NCI-H1048 (cell line): ENCODE data around the gene TOLLIP.

Experiments
- DNase-seq: peaks from one replicate; lab custom pipeline; 2025; lab: John Stamatoyannopoulos, UW

The TOLLIP gene

DNA sequence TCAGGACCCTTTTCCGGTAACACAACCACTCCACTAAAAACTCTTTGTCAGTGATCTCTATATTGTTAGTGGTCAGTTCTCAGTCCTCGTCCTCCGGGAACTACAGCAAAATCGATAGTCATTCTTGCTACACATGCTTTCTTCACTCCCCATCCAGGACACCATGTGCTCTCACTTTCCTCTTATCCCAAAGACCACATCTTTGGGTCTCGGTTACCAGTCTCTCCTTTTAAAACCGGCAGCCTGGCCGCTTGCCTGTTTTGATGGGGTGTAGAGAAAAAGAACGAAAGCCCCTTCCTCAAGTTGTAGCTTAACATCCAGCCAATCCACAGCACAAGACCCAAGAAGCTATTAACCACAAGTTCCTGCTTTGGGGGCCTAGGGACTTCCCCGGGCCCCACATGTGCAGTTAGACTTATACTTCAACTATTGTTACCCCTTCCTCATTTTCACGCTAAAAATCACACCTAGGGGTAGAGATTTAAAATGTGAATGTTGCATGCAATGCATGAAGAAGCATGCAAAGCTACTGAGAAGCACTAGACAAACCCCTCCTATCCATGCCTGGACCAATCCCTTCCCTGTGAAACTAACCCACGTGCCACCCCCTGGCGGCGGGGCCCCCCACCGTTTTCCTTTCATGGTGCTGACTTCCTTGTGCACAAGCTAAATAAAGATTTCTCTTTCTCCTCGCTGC lies 1.5 kb upstream of the TOLLIP start:
- no peak for DNase-seq

DNA sequence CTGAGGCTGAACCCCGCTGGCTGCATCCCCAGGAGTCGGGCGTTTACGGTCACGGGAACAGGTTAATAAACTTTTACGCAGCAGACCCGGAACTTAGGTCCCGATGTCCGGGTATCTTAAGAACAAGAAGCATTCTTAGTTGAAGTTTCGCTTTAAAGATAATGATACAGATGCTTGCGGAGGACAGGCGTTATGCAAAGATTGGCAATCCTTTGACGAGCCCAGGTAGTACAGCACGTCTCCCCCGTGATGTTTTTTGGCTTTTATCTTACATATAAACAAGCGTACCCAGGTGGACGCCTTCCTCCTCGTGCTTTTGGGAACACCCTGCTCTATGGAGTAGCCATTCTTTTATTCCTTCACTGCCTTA lies 871 bp upstream of the TOLLIP start:
- DNase-seq = no peak

- DNase-seq = no peak
These were observed 512 bp downstream of the TOLLIP start for GRCh38 chr11:1308743-1309497.

DNA sequence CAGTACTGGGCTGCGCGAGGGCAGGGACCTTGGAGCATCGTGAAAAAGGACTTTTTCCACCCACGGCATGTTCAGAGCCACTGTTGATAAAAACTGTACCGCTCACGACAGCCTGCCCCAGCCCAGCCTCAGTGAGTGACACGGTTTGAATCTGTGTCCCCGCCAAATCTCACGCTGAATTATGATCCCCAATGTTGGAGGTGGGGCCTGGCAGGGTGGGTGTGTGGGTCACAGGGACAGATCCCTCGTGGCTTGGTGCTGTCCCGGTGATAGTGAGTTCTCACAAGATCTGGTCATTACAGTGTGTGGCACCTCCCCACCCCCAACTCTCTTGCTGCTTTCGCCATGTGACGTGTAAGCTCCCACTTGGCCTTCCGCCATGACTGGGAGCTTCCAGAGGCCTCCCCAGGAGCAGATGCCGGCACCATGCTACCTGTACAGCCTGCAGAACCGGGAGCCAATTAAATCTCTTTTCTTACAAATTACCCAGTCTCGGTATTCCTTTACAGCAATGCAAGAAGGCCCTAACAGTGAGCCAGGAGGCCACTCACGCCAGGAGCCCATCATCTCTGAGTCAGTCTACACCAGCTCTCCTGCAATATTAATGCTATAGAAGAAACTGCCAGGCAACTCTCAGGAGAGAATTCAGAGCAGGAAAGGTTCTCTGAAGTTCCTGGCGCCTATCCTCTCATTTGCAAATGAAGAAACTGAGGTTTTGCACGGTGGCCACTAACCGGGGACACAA lies 1.3 kb downstream of the TOLLIP start:
- DNase-seq = no peak

GRCh38 chr11:1307163-1307870 lies 2.1 kb downstream of the TOLLIP start:
- no peak for DNase-seq

DNA sequence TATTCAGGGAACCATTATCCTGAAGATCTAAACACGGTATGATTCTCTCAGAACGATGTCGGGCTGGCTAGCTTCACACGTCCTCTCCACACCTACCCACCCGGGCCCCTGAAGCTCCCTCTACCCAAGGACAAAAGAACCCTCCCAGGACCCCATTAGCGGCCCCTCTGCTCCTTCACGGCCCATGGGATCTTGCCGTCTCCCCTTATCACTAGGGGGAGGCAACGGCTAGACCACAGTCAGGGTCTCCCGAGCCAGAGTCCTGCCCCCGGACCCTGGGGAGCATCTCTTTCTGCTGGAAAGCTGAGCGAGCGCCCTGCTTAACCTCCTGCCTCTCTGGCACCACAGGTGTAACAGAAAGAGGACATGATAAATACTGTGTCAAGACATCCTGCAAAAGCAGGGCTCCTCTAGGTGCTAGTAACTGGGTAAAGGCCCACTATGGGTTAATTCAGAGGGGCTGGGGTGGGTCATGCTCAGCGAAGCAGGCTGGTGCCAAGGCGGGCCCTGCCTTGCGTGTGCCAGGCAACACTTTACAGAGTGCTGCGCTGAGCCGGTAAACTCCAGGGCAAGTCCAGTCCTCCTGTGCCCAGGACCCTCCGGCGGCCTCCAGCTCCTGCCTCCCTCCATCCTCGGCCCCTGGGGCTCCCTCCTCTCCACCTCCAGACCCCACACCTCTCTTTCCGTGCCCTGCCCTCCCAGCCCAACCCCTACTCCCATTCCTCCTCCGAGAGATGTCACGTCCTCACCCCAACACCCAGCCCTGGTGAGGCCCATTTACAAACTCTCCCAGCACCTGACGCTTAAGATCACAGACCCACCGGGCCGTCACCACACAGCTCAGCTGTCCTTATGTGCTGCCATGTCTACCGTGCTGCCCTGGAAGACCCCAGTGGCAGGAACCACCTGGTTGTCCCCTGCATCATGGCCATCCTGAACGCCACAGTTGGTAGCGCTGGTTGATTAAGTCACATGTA lies 3.0 kb downstream of the TOLLIP start:
- no peak for DNase-seq

DNA sequence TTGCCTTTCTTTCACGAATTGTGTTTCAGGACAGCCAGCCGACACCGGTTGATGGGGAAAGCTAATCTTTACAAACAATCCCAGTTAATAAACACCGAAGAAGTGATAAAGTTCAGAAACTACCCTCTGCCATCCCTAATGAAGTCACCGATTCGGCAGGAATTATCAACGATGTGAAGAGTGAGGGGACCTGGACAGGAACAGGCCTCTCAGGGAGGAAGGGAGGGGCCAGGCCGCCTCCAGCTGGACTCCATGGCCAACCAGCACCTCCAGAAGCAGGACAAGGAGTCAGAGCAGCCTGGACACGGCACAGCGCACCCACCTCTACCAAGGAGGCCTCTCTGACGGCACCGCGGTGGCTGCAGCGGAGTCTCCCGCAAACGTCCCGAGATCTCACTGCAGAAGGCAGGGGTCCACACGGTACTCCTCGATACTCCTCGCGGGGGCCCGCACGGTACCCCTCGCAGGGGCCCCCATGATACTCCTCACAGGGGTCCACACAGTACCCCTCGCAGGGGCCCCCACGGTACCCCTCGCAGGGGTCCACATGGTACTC lies 3.9 kb downstream of the TOLLIP start:
- no peak for DNase-seq

GRCh38 chr11:1305063-1305495 lies 4.4 kb downstream of the TOLLIP start:
- no peak for DNase-seq

- no peak for DNase-seq
These were observed 5.1 kb downstream of the TOLLIP start for GRCh38 chr11:1304380-1304779.

DNA sequence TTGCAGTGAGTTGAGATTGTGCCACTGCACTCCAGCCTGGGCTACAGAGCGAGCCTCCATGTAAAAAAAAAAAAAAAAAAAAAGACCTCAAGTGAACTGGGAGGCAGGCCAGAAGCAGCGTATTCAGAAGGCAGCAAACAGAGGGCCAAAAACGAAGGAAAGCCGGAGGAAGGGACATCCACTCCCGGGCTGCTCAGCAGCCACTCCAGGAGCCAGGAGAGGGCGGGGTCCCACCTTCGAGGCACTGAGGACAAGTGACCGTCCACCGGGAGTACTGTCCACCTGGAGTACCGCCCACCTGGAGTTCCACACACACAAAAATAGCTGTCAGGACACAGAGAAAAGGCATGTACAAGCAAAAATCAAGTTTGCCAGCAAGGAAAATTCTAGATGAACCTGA lies 5.5 kb downstream of the TOLLIP start:
- no peak for DNase-seq

GRCh38 chr11:1303126-1303821 lies 6.2 kb downstream of the TOLLIP start:
- no peak for DNase-seq

GRCh38 chr11:1302461-1303125 lies 6.8 kb downstream of the TOLLIP start:
- DNase-seq = no peak

DNA sequence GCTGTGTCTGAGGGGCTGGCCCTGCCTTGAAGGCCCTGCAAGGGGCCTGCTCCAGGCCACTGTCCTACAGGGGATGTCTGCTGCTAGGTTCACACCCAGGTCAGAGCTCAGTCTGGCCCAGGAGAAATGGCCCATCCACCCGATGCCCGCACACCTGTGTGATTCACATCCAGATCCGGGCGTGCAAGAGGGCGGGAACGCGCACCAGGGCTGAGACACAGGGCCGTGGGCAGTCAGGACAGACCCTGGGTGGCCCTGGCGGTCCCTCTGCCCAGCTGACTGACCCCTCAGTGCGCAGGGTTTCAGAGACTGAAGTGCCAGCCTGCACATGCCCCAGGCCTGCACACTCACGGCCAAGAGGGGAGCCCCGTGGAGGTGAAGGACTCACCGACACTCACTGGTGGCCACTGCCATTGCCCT lies 7.4 kb downstream of the TOLLIP start:
- no peak for DNase-seq

DNA sequence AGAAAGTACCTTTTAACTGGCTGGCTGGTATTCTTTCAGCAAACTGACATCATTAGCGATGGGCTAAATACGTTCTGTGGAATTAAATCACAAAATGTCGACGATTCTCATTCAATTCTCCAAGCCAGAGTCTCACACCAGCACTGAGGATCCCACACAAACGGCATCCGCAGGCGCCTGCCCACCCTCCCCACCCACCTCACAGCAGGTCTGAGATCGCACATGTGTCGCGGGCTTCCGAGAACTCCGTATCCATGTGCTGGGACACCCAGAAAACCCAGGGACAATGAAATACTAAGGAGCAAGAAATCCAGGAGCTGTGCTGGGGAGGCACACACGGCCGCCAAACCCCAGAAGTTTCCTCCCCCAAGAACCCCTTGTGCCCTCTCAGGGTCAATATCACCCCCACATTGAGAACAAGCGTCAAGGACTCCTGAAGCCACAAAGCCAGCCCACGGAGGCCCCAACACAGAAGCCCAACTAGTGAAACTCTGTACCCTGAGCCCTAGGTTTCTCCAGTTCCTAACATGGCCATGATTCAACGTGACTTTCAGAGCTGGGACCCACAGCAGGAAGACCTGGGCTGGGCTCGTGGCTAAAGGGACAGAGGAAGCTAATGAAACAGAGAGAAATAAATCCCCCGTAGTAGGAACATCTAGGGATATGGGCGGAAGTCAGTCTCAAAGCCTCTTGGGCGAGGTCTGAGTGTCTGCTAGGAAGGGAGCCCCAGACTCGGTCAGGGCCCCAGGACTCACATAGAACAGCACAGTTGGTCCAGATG lies 8.0 kb downstream of the TOLLIP start:
- DNase-seq = no peak

DNA sequence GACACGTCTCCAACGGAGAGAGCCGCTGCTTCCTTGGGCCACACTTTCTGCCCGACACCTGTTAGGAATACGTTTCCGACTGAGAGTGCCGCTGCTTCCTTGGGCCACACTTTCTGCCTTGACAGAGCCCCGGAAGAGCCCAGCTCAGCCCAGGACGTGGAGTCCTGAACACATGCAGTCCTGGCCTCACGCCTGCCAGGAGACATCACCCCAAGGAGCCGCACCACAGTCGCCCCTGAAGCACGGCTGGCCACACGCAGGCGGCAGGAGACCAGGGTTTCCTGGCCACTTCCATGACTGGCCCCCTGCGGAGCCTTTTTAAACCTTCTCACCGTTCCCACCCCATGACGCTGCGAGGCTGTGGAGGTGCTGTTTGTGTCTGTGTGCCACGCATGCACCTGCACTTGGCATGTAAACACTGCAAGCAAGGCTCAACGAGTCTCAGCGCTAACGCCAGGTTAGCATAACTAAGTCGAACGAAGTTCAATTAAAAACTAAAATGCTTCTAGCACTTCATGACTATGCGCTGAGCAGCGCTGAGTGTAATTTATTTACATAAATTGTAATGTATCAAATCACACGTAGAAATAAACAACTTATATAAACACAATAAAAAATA lies 8.8 kb downstream of the TOLLIP start:
- DNase-seq = no peak

DNA sequence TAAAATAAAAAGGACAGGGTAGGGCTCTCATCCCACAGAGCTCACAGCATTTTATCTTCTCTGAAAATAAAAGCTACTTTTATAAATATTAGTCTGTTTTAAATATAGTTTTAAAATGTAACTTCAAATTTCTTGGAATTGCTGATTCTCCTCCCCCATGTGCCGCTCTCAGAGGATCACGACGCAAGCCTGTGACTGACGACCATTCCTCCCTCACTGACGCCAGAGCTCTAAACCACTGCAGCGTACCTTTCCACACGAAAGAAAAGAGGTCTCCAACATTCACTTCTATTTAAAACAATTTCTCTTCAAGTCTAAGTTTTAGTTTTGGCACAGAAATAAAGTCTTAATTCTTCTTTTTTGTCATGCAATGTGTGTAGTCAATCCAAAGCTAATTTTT lies 9.3 kb downstream of the TOLLIP start:
- no peak for DNase-seq

GRCh38 chr11:1299621-1300020 lies 9.8 kb downstream of the TOLLIP start:
- DNase-seq = no peak
